Cardiac fibroblast (primary cell): Measurements from ENCODE around the gene PKN1.
A peak's percentile ranks its signal among the peaks of the same experiment; 100 is the strongest.

Source experiments
- DNase-seq, 2 donors: peaks; one replicate each; pipeline versions ENCODE4 v3.0.0 to v3.0.0-alpha.2; 2010; ENCODE audit warnings: low read depth in 2 of 2
- H3K4me3 ChIP-seq, 2 donors: replicated peaks in 1 of 2; 1 replicate in 1 of 2; 2 replicates in 1 of 2; pipeline ENCODE4 v1.5.1; 2011; ENCODE audit warnings: low read depth in 2 of 2, low read length in 2 of 2, mild to moderate bottlenecking in 2 of 2, moderate library complexity in 1 of 2
- CTCF ChIP-seq: IDR thresholded peaks from one replicate; pipeline ENCODE4 v1.5.1; 2011; ENCODE audit warnings: low read depth, mild to moderate bottlenecking, low read length, inconsistent platforms

PKN1 gene

GRCh38 chr19:14470031-14470876 lies 37.1 kb downstream of the PKN1 start:
- H3K4me3 ChIP-seq: no peak overlapping the region
- DNase-seq: no peak
- no peak for TF ChIP-seq CTCF

- DNase-seq: no peak
- H3K4me3 ChIP-seq: no peak overlapping the region
- TF ChIP-seq CTCF: no peak
Measured at GRCh38 chr19:14471436-14472187, 38.5 kb downstream of the PKN1 start.

GRCh38 chr19:14472202-14472938 lies 39.3 kb downstream of the PKN1 start:
- no peak overlapping the region for H3K4me3 ChIP-seq
- peak; percentile 61 to 67 for DNase-seq
- TF ChIP-seq CTCF: peak; percentile 87

DNA sequence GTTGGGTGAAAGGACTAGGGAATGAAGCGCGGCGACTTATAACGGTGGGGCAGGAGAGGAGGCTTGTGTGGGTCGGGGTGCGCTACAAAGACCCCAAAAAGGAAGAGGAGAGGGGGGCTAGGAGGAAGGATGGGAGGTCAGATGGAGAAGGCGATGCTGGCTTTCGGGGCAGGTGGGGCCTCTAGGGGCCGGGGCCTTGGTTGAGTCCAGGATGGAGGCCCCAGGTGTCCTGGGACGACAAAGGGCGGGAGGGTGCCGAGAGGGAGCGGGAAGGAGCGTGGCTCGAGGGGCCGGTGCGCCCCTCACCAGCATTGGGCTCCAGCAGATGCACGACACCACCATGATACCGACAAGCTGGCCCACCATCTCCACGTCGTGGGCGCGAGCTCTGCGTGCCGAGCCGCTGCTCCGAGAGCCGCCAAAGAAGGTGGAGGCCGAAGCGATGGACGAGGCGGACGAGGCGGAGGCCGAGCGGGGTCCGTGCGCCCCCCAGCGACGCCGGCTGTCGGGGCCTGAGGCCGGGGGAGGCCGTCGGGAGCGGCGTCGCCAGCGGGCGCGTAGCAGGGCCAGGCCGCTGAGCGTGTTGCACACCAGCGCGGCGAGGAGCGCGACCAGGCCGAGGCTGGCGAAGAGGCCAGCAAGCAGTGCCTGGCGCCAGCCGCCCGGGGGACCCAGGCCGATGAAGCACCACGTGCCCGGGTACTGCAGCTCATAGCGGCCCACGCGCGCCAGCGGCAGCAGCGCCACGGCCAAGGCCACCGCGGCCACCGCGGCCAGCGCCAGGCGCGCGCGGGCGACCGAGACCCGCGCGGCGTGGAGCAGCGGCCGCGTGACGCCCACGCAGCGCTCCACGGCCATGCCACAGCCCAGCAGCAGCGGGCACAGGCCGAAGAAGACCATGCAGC lies 40.2 kb downstream of the PKN1 start:
- H3K4me3 ChIP-seq: no peak overlapping the region
- DNase-seq: no peak
- TF ChIP-seq CTCF: no peak

DNA sequence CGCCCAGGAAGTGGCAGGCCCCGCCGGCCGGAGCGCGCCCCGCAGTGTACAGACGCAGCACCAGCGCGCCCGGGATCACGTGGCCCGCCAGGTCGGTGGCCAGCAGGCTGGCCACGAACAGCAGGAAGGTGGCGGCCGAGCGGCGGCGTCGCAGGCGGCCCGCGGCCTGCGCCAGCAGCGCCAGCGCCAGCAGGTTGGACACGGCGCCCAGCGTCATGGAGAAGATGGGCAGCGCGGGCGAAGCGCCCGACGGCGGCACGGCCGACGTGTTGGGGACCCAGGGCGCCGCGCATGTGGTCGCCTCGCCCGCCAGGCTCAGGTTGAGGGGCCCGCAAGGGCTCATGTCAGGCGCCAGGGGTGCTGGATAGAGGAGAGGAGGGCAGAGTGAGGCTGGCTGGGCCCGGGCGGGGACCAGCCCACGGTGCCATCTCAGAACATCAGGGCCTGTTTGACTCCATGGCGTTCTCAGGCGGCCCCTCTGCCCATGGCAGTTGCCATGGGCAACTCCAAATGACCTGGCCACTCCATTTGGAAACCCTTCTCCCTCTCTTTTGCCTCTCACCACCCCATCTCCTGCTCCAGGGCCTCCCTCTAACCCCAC lies 41.0 kb downstream of the PKN1 start:
- TF ChIP-seq CTCF: no peak
- no peak overlapping the region for H3K4me3 ChIP-seq
- no peak for DNase-seq
